HEK293 (cell line): Measurements from ENCODE around the gene PHF21A.

Experiments used
- CTCF ChIA-PET: fragments of 350-600 bp; formaldehyde crosslinking; extraction: SDS; loops from one replicate; lab custom pipeline; 2021; ENCODE audit warnings: antibody characterized with exemption; lab: Yijun Ruan, JAX
- POLR2A ChIA-PET: fragments of 300-600 bp; formaldehyde crosslinking; extraction: SDS; loops from one replicate; lab custom pipeline; 2020; ENCODE audit warnings: antibody characterized with exemption, inconsistent platforms; lab: Yijun Ruan, JAX
- H3K27ac ChIP-seq: fragments of 200-500 bp; sonication (Bioruptor generic); 2 replicates; pipeline ENCODE4 v1.5.1; 2014; ENCODE audit warnings: low read depth, low read length, control low read depth, inconsistent platforms; ENCODE audit errors: extremely low read depth
- H3K36me3 ChIP-seq, 2 experiments: fragments of 200-500 bp in 1 of 2; sonication (Bioruptor generic) in 1 of 2; 1 replicate in 1 of 2; 2 replicates in 1 of 2; pipeline ENCODE4 v1.5.1; 2014 to 2017; ENCODE audit warnings: inconsistent platforms in 2 of 2, low read length in 2 of 2; ENCODE audit not compliant: control insufficient read depth in 2 of 2, insufficient read depth in 1 of 2
- H3K4me1 ChIP-seq: fragments of 200-500 bp; sonication (Bioruptor generic); 2 replicates; pipeline ENCODE4 v1.5.1; 2014; ENCODE audit warnings: mild to moderate bottlenecking, low read length, inconsistent platforms; ENCODE audit not compliant: control insufficient read depth, insufficient read depth
- H3K4me3 ChIP-seq: 2 replicates; pipeline ENCODE4 v1.5.1; 2011; ENCODE audit warnings: low read depth, mild to moderate bottlenecking, control low read depth, low read length, moderate library complexity
- H3K9me3 ChIP-seq: fragments of 200-500 bp; sonication (Bioruptor generic); 2 replicates; pipeline ENCODE4 v1.5.1; 2014; ENCODE audit warnings: low read depth, low read length, inconsistent platforms; ENCODE audit not compliant: control insufficient read depth, insufficient read depth
- BCL11B ChIP-seq: fragments of 450-650 bp; formaldehyde crosslinking; IDR thresholded peaks from 2 replicates; pipeline ENCODE4 v1.5.1; 2016; ENCODE audit warnings: low read depth, missing biosample characterization, missing genetic modification characterization
- GLI4 ChIP-seq: fragments of 450-650 bp; formaldehyde crosslinking; IDR thresholded peaks from 2 replicates; pipeline ENCODE4 v1.5.1; 2016; ENCODE audit warnings: missing biosample characterization, missing genetic modification characterization
- KLF1 ChIP-seq: fragments of 450-650 bp; formaldehyde crosslinking; IDR thresholded peaks from 2 replicates; pipeline ENCODE4 v1.5.1; 2016; ENCODE audit warnings: missing biosample characterization, missing genetic modification characterization
- OVOL3 ChIP-seq: fragments of 450-650 bp; formaldehyde crosslinking; IDR thresholded peaks from 2 replicates; pipeline ENCODE4 v1.5.1; 2016; ENCODE audit warnings: missing biosample characterization, missing genetic modification characterization
- SP7 ChIP-seq: fragments of 450-650 bp; formaldehyde crosslinking; IDR thresholded peaks from 2 replicates; pipeline ENCODE4 v1.5.1; 2016; ENCODE audit warnings: missing biosample characterization, missing genetic modification characterization
- YY1 ChIP-seq: fragments of 450-650 bp; formaldehyde crosslinking; IDR thresholded peaks from 2 replicates; pipeline ENCODE4 v1.5.1; 2018; ENCODE audit warnings: missing biosample characterization, missing genetic modification characterization
- ZBTB17 ChIP-seq: fragments of 450-650 bp; formaldehyde crosslinking; IDR thresholded peaks from 2 replicates; pipeline ENCODE4 v1.5.1; 2016; ENCODE audit warnings: missing biosample characterization, missing genetic modification characterization
- ZNF138 ChIP-seq: fragments of 450-650 bp; formaldehyde crosslinking; IDR thresholded peaks from 2 replicates; pipeline ENCODE4 v1.5.1; 2016; ENCODE audit warnings: missing biosample characterization, missing genetic modification characterization, borderline replicate concordance
- ZNF174 ChIP-seq: fragments of 450-650 bp; formaldehyde crosslinking; IDR thresholded peaks from 2 replicates; pipeline ENCODE4 v1.5.0; 2017; ENCODE audit warnings: missing biosample characterization, mild to moderate bottlenecking, missing genetic modification characterization
- ZNF184 ChIP-seq: fragments of 450-650 bp; IDR thresholded peaks from 2 replicates; pipeline ENCODE4 v1.5.1; 2018; ENCODE audit warnings: missing biosample characterization, mild to moderate bottlenecking, missing genetic modification characterization
- ZNF221 ChIP-seq: fragments of 450-650 bp; formaldehyde crosslinking; IDR thresholded peaks from 2 replicates; pipeline ENCODE4 v1.5.1; 2017; ENCODE audit warnings: missing biosample characterization, missing genetic modification characterization, borderline replicate concordance
- ZNF24 ChIP-seq: fragments of 450-650 bp; formaldehyde crosslinking; IDR thresholded peaks from 2 replicates; pipeline ENCODE4 v1.5.1; 2016; ENCODE audit warnings: missing biosample characterization, missing genetic modification characterization
- ZNF423 ChIP-seq: fragments of 450-650 bp; formaldehyde crosslinking; IDR thresholded peaks from 2 replicates; pipeline ENCODE4 v1.5.1; 2016; ENCODE audit warnings: missing biosample characterization, missing genetic modification characterization
- ZNF433 ChIP-seq: fragments of 450-650 bp; formaldehyde crosslinking; IDR thresholded peaks from 2 replicates; pipeline ENCODE4 v1.5.1; 2016; ENCODE audit warnings: missing biosample characterization, missing genetic modification characterization, low read depth
- ZNF585B ChIP-seq: fragments of 450-650 bp; formaldehyde crosslinking; IDR thresholded peaks from 2 replicates; pipeline ENCODE4 v1.5.1; 2016; ENCODE audit warnings: missing biosample characterization, missing genetic modification characterization
- ZNF626 ChIP-seq: fragments of 450-650 bp; sonication (Bioruptor Pico); formaldehyde crosslinking; IDR thresholded peaks from 2 replicates; pipeline ENCODE4 v1.5.1; 2018; ENCODE audit warnings: missing biosample characterization, missing genetic modification characterization, inconsistent platforms
- ZNF837 ChIP-seq: fragments of 450-650 bp; formaldehyde crosslinking; IDR thresholded peaks from 2 replicates; pipeline ENCODE4 v1.5.1; 2016; ENCODE audit warnings: missing biosample characterization, missing genetic modification characterization
- TF ChIP-seq, protein P1 (sequence below): fragments of 450-650 bp; IDR thresholded peaks from 2 replicates; pipeline ENCODE4 v1.5.1; 2018; ENCODE audit warnings: missing biosample characterization, mild to moderate bottlenecking, missing genetic modification characterization
- TF ChIP-seq, protein P2 (sequence below): fragments of 450-650 bp; formaldehyde crosslinking; IDR thresholded peaks from 2 replicates; pipeline ENCODE4 v1.5.1; 2016; ENCODE audit warnings: missing biosample characterization, missing genetic modification characterization, low read depth
- TF ChIP-seq, protein P3 (sequence below): fragments of 450-650 bp; formaldehyde crosslinking; IDR thresholded peaks from 2 replicates; pipeline ENCODE4 v1.5.1; 2017; ENCODE audit warnings: missing biosample characterization, mild to moderate bottlenecking, missing genetic modification characterization, moderate library complexity
- TF ChIP-seq, protein P4 (sequence below): fragments of 450-650 bp; formaldehyde crosslinking; IDR thresholded peaks from 2 replicates; pipeline ENCODE4 v1.5.1; 2017; ENCODE audit warnings: missing biosample characterization, missing genetic modification characterization

Gene PHF21A

DNA sequence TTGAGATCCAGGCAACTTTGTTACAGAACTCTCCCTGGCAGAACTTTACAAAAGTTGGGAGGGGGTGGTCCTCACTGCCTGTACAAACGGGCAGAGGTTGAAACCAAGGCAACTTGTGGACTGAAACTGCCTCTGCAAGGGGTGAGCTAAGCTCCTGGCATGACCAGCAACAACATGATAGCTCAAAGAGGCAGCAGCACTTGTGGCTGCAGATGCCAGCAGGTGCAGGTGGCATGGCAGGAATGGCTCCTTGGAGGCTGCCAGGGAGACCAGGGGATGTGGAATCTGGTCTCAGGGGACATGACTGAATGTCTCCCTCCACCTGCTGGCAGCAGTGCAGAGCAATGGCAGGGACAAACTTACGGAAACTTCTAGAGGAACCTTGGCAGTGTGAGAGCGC, 38.8 kb upstream of the PHF21A start:
- Histone ChIP-seq H3K27ac (no peak overlapping the region), H3K4me3 (no peak overlapping the region), H3K4me1 (no peaks in the 10 kb centered on the region), H3K36me3 (no peaks in the 10 kb centered on the region), H3K9me3 (no peaks in the 10 kb centered on the region)
- ChIA-PET POLR2A (interaction anchor here (0.7 kb wide), 1 partner anchor 50 kb away, joined by 4 read pairs; no protein-coding TSS in a partner anchor), CTCF (interaction anchor here (0.6 to 1.2 kb wide), 3 partner anchors 77 to 762 kb away, joined by 3 read pairs; no protein-coding TSS in a partner anchor)
- TF ChIP-seq ZNF423 (tag by site-specific recombination) (no peak), ZBTB17 (tag by site-specific recombination) (no peak), ZNF837 (tag by site-specific recombination) (no peak), GLI4 (tag by site-specific recombination) (no peak), ZNF221 (tag by site-specific recombination) (no peak), BCL11B (tag by site-specific recombination) (no peak), YY1 (tag by site-specific recombination) (no peak), ZNF433 (no peak)
- TF ChIP-seq, protein P1, sequence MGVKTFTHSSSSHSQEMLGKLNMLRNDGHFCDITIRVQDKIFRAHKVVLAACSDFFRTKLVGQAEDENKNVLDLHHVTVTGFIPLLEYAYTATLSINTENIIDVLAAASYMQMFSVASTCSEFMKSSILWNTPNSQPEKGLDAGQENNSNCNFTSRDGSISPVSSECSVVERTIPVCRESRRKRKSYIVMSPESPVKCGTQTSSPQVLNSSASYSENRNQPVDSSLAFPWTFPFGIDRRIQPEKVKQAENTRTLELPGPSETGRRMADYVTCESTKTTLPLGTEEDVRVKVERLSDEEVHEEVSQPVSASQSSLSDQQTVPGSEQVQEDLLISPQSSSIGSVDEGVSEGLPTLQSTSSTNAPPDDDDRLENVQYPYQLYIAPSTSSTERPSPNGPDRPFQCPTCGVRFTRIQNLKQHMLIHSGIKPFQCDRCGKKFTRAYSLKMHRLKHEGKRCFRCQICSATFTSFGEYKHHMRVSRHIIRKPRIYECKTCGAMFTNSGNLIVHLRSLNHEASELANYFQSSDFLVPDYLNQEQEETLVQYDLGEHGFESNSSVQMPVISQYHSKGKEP (tag by site-specific recombination): no peak
- TF ChIP-seq, protein P2, sequence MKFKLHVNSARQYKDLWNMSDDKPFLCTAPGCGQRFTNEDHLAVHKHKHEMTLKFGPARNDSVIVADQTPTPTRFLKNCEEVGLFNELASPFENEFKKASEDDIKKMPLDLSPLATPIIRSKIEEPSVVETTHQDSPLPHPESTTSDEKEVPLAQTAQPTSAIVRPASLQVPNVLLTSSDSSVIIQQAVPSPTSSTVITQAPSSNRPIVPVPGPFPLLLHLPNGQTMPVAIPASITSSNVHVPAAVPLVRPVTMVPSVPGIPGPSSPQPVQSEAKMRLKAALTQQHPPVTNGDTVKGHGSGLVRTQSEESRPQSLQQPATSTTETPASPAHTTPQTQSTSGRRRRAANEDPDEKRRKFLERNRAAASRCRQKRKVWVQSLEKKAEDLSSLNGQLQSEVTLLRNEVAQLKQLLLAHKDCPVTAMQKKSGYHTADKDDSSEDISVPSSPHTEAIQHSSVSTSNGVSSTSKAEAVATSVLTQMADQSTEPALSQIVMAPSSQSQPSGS (tag by site-specific recombination): no peak

DNA sequence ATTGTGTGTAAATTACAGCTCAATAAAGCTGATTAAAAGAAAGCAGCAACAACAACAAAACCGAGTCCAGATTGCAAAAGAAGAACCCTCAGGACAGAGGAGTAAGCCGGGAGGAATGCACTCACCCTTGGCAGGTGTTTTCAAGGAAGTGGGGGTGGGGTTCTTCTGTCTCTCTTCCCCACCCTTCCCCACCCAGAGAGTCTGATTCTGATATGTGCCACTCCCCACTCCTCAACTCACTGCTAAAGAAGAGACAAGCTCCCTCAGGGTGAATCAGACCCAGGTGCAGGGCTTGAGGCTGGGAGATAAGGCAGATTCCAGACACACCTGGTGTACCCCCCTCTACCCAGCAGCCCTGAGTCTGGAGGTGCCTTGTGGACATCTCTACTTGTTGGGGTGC, 38.4 kb upstream of the PHF21A start:
- CTCF ChIA-PET: interaction anchor here (0.6 kb wide), 3 partner anchors 32 to 369 kb away, joined by 3 to 5 read pairs (median 4); no protein-coding TSS in a partner anchor

DNA sequence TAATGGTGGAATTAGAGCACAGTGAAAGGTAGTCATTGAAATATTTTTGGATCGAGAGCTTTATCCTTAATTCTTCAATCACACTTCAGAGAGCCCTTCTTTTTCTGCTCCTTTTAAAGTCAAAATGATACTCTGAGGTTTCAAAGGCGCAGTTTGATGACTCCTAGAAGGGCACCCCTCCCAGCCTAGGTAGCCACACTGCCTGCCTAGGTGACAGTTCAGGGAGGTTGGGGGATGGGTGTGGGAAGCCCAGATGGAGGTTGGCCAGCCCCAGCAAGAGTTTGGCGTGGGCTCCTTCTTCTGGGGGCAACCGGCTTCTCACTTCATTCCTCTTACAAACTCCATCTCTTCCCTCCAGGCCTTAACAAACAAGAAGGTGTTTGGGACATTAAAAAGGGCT, 28.6 kb upstream of the PHF21A start:
- ChIA-PET CTCF (interaction anchor here (1.0 kb wide), 1 partner anchor 185 kb away, joined by 3 read pairs; no protein-coding TSS in a partner anchor), POLR2A (no interaction called here)
- H3K9me3 ChIP-seq: no peaks in the 10 kb centered on the region
- H3K27ac ChIP-seq: no peak overlapping the region
- no peaks in the 10 kb centered on the region for H3K36me3 ChIP-seq
- no peaks in the 10 kb centered on the region for H3K4me1 ChIP-seq
- H3K4me3 ChIP-seq: no peak overlapping the region
- TF ChIP-seq, protein P3, sequence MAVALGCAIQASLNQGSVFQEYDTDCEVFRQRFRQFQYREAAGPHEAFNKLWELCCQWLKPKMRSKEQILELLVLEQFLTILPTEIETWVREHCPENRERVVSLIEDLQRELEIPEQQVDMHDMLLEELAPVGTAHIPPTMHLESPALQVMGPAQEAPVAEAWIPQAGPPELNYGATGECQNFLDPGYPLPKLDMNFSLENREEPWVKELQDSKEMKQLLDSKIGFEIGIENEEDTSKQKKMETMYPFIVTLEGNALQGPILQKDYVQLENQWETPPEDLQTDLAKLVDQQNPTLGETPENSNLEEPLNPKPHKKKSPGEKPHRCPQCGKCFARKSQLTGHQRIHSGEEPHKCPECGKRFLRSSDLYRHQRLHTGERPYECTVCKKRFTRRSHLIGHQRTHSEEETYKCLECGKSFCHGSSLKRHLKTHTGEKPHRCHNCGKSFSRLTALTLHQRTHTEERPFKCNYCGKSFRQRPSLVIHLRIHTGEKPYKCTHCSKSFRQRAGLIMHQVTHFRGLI (tag by site-specific recombination): 0 out of 2 replicates have a peak, but pooled peaks have one; percentile 24
- TF ChIP-seq OVOL3 (tag by site-specific recombination): no peak

More for the DNA sequence above, 38.4 kb upstream of the PHF21A start:
- H3K9me3 ChIP-seq: no peaks in the 10 kb centered on the region
- TF ChIP-seq ZNF138 (tag by site-specific recombination) (no peak), ZNF626 (tag by site-specific recombination) (no peak), ZNF184 (tag by site-specific recombination) (no peak), KLF1 (tag by site-specific recombination) (peak; percentile 46; the same call in 1 of the 2 replicates), SP7 (tag by site-specific recombination) (no peak), ZNF174 (tag by site-specific recombination) (no peak), ZNF24 (tag by site-specific recombination) (no peak), ZNF585B (tag by site-specific recombination) (no peak)
- TF ChIP-seq, protein P4, sequence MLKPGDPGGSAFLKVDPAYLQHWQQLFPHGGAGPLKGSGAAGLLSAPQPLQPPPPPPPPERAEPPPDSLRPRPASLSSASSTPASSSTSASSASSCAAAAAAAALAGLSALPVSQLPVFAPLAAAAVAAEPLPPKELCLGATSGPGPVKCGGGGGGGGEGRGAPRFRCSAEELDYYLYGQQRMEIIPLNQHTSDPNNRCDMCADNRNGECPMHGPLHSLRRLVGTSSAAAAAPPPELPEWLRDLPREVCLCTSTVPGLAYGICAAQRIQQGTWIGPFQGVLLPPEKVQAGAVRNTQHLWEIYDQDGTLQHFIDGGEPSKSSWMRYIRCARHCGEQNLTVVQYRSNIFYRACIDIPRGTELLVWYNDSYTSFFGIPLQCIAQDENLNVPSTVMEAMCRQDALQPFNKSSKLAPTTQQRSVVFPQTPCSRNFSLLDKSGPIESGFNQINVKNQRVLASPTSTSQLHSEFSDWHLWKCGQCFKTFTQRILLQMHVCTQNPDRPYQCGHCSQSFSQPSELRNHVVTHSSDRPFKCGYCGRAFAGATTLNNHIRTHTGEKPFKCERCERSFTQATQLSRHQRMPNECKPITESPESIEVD (tag by site-specific recombination): no peak
- H3K4me3 ChIP-seq: no peak overlapping the region
- H3K36me3 ChIP-seq: no peaks in the 10 kb centered on the region
- POLR2A ChIA-PET: interaction anchor here (0.7 kb wide), 1 partner anchor 50 kb away, joined by 4 read pairs; no protein-coding TSS in a partner anchor
- H3K27ac ChIP-seq: no peak overlapping the region
- no peaks in the 10 kb centered on the region for H3K4me1 ChIP-seq
